Measurements from ENCODE around the gene IER2. TPM values are rescaled to one million over a fixed set of nuclear protein-coding genes. Genes with fewer than 3 reads are reported as not detected.

IER2 gene
- total and polyA plus RNA-seq, 11 donors, result 17.6 to 101 (median 29.1) TPM

DNA sequence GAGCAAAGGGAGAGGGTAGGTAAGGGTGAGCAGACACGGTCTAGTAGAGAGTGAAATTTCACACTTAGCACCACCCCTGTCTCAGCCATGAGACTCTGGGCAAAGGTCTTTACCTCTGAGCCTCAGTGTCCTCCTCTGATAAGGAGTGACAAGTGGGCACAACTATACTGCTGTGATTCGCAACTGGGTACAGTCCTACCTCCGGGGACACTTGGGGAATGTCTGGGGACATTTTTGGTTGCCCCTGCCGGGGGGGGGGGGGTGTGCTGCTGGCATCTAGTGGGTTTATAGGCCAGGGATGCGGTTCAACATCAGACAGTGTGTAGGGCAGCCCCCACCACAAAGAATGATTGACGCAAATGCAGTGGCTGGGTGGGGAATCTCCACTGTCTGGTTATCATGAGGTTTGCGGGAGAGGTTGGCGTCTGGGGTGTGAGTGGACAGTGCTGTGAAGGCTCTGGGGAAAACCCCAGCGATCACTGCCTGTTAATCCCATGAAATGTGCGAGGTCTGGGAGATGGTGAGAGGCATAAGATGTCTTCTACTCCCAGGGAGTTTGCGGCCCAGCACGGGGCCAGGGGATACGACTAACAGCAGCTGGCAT, 27.8 kb upstream of the IER2 start:
- H3K27ac ChIP-seq, result no peak overlapping the region
- H3K4me1 ChIP-seq, result peaks cover 0 to 35% (median 20%) of the 10 kb centered on the region in 12 donors
- DNase-seq (no peak), ATAC-seq (no peak)
- 80 to 91% (median 87%) methylated on average over 9 to 13 of the region's 13 CpGs for WGBS, 4 donors
- H3K36me3 ChIP-seq, result peaks cover 0 to 14% (median 0%) of the 10 kb centered on the region in 9 donors
- H3K27me3 ChIP-seq, result no peaks in the 10 kb centered on the region
- intact Hi-C loops (cut with DNase I), result no loop called here
- TF ChIP-seq POLR2A (IDR thresholded peaks at IDR 0.05), result no peak
- TF ChIP-seq, protein P1, sequence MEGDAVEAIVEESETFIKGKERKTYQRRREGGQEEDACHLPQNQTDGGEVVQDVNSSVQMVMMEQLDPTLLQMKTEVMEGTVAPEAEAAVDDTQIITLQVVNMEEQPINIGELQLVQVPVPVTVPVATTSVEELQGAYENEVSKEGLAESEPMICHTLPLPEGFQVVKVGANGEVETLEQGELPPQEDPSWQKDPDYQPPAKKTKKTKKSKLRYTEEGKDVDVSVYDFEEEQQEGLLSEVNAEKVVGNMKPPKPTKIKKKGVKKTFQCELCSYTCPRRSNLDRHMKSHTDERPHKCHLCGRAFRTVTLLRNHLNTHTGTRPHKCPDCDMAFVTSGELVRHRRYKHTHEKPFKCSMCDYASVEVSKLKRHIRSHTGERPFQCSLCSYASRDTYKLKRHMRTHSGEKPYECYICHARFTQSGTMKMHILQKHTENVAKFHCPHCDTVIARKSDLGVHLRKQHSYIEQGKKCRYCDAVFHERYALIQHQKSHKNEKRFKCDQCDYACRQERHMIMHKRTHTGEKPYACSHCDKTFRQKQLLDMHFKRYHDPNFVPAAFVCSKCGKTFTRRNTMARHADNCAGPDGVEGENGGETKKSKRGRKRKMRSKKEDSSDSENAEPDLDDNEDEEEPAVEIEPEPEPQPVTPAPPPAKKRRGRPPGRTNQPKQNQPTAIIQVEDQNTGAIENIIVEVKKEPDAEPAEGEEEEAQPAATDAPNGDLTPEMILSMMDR (IDR thresholded peaks at IDR 0.05), result no peak
- no peak overlapping the region for H3K4me3 ChIP-seq
- H3K9me3 ChIP-seq, result no peaks in the 10 kb centered on the region

DNA sequence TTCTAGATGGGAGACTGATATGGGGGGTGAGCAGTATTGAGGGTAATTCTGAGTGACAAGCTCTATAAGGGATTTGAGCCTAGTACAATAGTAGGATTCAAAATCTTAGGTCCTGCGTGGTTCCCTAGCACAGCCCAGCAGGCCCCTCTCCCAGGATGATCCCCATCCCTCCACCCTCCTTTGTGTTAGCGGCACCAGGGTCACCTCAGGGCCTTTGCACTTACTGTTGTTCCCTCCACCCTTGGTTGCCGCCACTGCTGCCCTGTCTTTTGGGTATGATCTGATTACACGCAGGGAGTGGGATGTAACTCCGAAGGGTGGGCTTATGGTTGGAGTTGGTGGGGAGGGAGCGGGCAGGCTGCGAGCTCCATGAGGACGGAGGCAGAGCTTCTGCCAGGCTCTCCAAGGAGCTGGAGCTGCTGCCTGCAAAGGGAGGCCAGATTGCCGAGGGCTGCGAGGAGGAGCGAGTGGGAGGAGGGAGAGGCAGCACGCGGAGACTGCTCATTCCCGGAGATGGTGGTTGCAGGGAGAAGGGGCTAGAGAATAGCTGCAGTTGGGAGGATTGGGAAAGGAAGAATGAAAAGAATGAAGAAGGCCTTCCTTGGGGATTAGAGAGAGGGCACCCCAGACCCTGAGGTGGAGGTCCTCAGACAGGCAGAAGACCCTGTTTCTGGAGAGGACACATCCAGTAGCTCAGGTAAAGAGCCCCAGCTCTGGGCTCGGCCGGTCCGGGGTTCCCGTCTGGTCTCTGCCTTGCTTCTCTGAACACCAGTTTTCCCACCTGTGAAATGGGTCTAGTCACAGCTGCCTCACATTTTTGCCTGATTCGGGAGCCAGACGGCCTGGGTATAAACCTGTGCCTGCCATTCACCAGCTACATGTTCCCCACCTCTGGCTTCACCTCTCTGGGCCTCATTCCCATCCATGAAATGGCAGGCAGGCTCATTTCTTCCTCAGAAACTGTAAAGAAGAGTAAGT, 26.9 kb upstream of the IER2 start:
- TF ChIP-seq, protein P1 (IDR thresholded peaks at IDR 0.05), result no peak
- TF ChIP-seq POLR2A (IDR thresholded peaks at IDR 0.05), result no peak
- 89 to 93% (median 91%) methylated on average over 20 of the region's 20 CpGs for WGBS, 4 donors
- no peaks in the 10 kb centered on the region for H3K9me3 ChIP-seq
- H3K27me3 ChIP-seq, result no peaks in the 10 kb centered on the region
- ATAC-seq (no peak), DNase-seq (no peak)
- H3K36me3 ChIP-seq, result peaks cover 0 to 14% (median 0%) of the 10 kb centered on the region in 9 donors
- intact Hi-C loops (cut with DNase I), result no loop called here
- no peak overlapping the region for H3K27ac ChIP-seq
- no peak overlapping the region for H3K4me3 ChIP-seq
- H3K4me1 ChIP-seq, result peaks cover 0 to 29% (median 16%) of the 10 kb centered on the region in 12 donors

DNA sequence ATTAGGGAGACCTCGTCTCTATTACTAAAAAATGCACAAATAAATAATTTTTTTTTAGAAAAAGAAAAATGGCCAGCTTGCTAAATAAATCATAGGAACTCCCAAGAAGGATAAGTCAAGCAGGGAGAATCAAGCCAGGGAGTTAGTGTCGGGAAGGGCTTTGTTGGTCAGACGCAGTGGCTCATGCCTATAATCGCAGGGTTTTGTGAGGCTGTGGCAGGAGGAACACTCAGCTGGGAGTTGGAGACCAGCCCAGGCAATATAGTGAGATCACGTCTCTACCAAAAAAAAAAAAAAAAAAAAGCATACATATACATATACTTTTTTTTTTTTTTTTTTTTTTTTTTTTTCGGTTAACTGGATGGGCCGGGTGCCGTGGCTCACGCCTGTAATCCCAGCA, 23.2 kb upstream of the IER2 start:
- no peaks in the 10 kb centered on the region for H3K9me3 ChIP-seq
- ATAC-seq, result no peak
- intact Hi-C loops (cut with DNase I), result no loop called here
- no peak overlapping the region for H3K27ac ChIP-seq
- no peak overlapping the region for H3K4me3 ChIP-seq
- TF ChIP-seq, protein P1 (IDR thresholded peaks at IDR 0.05), result no peak
- TF ChIP-seq POLR2A (IDR thresholded peaks at IDR 0.05), result no peak
- H3K4me1 ChIP-seq, result peaks cover 0 to 18% (median 0%) of the 10 kb centered on the region in 12 donors
- DNase-seq, result no peak
- WGBS, 4 donors, result 92 to 96% (median 95%) methylated on average over 9 of the region's 9 CpGs
- no peaks in the 10 kb centered on the region for H3K27me3 ChIP-seq
- H3K36me3 ChIP-seq, result peaks cover 0 to 9% (median 0%) of the 10 kb centered on the region in 9 donors

Measured in heart left ventricle (tissue), 16 donors.